ENCODE measurements around the gene IL13.

GRCh38 chr5:132629230-132629944 lies 28.6 kb upstream of the IL13 start:
- TF ChIP-seq POLR2A (IDR thresholded peaks at IDR 0.05) (no peak), CTCF (IDR thresholded peaks at IDR 0.05) (no peak)

All from thyroid gland (tissue), 4 donors.